PC-9 (cell line): ENCODE data around the gene CLTCL1. TPM values are rescaled to one million over a fixed set of nuclear protein-coding genes. Genes with fewer than 3 reads are reported as not detected.

Source experiments
- BruUV-seq: library from RNA; stranded (reverse); fragments of 400-500 nt; replicated peaks from 2 replicates; lab custom pipeline; 2021; lab: Mats Ljungman, UMichigan
- CTCF ChIA-PET: fragments of 300-600 bp; sonication (Branson Sonifier 250); formaldehyde crosslinking; loops from one replicate; lab custom pipeline; 2022; ENCODE audit warnings: antibody characterized with exemption; lab: Charles Lee
- POLR2A ChIA-PET: fragments of 300-600 bp; sonication (Branson Sonifier 250); formaldehyde crosslinking; loops from one replicate; lab custom pipeline; 2022; ENCODE audit warnings: antibody characterized with exemption; ENCODE audit not compliant: unreplicated experiment; lab: Charles Lee
- DNase-seq, 2 experiments: peaks; one replicate each; pipeline versions ENCODE4 v3.0.0 to v3.0.0-alpha.2; 2015 to 2022; ENCODE audit warnings: mixed read lengths in 1 of 2
- H2AFZ ChIP-seq: fragments of 200-600 bp; sonication (generic); 2 replicates; pipeline ENCODE4 v1.8.1; 2017; ENCODE audit warnings: antibody characterized with exemption
- H3F3A ChIP-seq: fragments of 200-600 bp; sonication (generic); 2 replicates; pipeline ENCODE4 v1.8.1; 2017; ENCODE audit warnings: antibody characterized with exemption, mild to moderate bottlenecking, low read depth; ENCODE audit not compliant: insufficient read depth
- H3K27ac ChIP-seq: fragments of 200-600 bp; sonication (generic); 2 replicates; pipeline ENCODE4 v1.6.1; 2016; ENCODE audit warnings: mixed run types
- H3K27me3 ChIP-seq: fragments of 200-600 bp; sonication (generic); 2 replicates; pipeline ENCODE4 v1.6.1; 2016; ENCODE audit warnings: low read depth, mixed run types; ENCODE audit not compliant: insufficient read depth
- H3K36me3 ChIP-seq: fragments of 200-600 bp; sonication (generic); 2 replicates; pipeline ENCODE4 v1.6.1; 2016; ENCODE audit warnings: low read depth, mixed run types
- H3K4me1 ChIP-seq: fragments of 200-600 bp; sonication (generic); replicated peaks from 2 replicates; pipeline ENCODE4 v1.6.1; 2016; ENCODE audit warnings: mixed run types; ENCODE audit not compliant: insufficient read depth
- H3K4me2 ChIP-seq: fragments of 200-600 bp; sonication (generic); 2 replicates; pipeline ENCODE4 v1.6.1; 2017; ENCODE audit warnings: mixed run types
- H3K4me3 ChIP-seq: fragments of 200-600 bp; sonication (generic); 2 replicates; pipeline ENCODE4 v1.6.1; 2016; ENCODE audit warnings: mixed run types
- H3K79me2 ChIP-seq: fragments of 200-600 bp; sonication (generic); 2 replicates; pipeline ENCODE4 v1.6.1; 2017; ENCODE audit warnings: low read depth, mixed run types
- H3K9me2 ChIP-seq: fragments of 200-600 bp; sonication (generic); 2 replicates; pipeline ENCODE4 v1.8.1; 2017; ENCODE audit warnings: mild to moderate bottlenecking; ENCODE audit not compliant: insufficient read depth
- H3K9me3 ChIP-seq: fragments of 200-600 bp; sonication (generic); 2 replicates; pipeline ENCODE4 v1.8.1; 2016; ENCODE audit warnings: low read depth; ENCODE audit not compliant: insufficient read depth
- H4K20me1 ChIP-seq: fragments of 200-600 bp; sonication (generic); 2 replicates; pipeline ENCODE4 v1.8.1; 2017; ENCODE audit not compliant: insufficient read depth
- EZH2 ChIP-seq: fragments of 200-600 bp; sonication (generic); IDR thresholded peaks from 2 replicates; pipeline ENCODE4 v1.8.0; 2017; ENCODE audit warnings: antibody characterized with exemption, low read depth
- intact Hi-C: fragments of 100-400 bp; cut with micrococcal nuclease; formaldehyde crosslinking; loops from one replicate; pipeline ENCODE4 v1.10.0; 2022; ENCODE audit not compliant: unreplicated experiment
- total RNA-seq: library from RNA; stranded (reverse); gene quantifications from 2 replicates; pipeline ENCODE4 v1.2.3, GENCODE V29; 2021
- TF ChIP-seq, protein P1 (sequence below): fragments of 200-600 bp; sonication (generic); conservative IDR thresholded peaks from 2 replicates; pipeline ENCODE4 v1.6.1; 2017; ENCODE audit warnings: mixed run types, antibody characterized with exemption, mild to moderate bottlenecking, moderate library complexity

Gene CLTCL1
- total RNA-seq, 1 experiment from 2014 or later = 7.2 TPM

- intact Hi-C loops = loop anchor here (2.0 to 5.0 kb wide), 4 partner anchors 111 to 299 kb away; partner anchors contain the start of genes CDC45, CLTCL1, MRPL40 and UFD1
- ChIA-PET POLR2A (interaction anchor here (0.5 kb wide), 1 partner anchor 268 kb away, joined by 3 read pairs; no protein-coding TSS in a partner anchor), CTCF (interaction anchor here (0.7 kb wide), 1 partner anchor 450 kb away, joined by 3 read pairs; no protein-coding TSS in a partner anchor)
- peaks cover 29% of the 10 kb centered on the region for H3K4me1 ChIP-seq
- peak overlapping the region; percentile 88 for H3K4me3 ChIP-seq
- TF ChIP-seq, protein P1, sequence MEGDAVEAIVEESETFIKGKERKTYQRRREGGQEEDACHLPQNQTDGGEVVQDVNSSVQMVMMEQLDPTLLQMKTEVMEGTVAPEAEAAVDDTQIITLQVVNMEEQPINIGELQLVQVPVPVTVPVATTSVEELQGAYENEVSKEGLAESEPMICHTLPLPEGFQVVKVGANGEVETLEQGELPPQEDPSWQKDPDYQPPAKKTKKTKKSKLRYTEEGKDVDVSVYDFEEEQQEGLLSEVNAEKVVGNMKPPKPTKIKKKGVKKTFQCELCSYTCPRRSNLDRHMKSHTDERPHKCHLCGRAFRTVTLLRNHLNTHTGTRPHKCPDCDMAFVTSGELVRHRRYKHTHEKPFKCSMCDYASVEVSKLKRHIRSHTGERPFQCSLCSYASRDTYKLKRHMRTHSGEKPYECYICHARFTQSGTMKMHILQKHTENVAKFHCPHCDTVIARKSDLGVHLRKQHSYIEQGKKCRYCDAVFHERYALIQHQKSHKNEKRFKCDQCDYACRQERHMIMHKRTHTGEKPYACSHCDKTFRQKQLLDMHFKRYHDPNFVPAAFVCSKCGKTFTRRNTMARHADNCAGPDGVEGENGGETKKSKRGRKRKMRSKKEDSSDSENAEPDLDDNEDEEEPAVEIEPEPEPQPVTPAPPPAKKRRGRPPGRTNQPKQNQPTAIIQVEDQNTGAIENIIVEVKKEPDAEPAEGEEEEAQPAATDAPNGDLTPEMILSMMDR = peak; percentile 79
- no peak for TF ChIP-seq EZH2
- peaks cover 33% of the 10 kb centered on the region for H3K79me2 ChIP-seq
- H4K20me1 ChIP-seq = peaks cover 17% of the 10 kb centered on the region
- H3K9me3 ChIP-seq = no peaks in the 10 kb centered on the region
- peak overlapping the region; percentile 88 for H2AFZ ChIP-seq
- H3K27me3 ChIP-seq = no peaks in the 10 kb centered on the region
- no peaks in the 10 kb centered on the region for H3K9me2 ChIP-seq
- peak; percentile 65 to 76 for DNase-seq
- peak overlapping the region; percentile 36; the same call in 1 of the 2 replicates for H3K27ac ChIP-seq
- H3K4me2 ChIP-seq = peak overlapping the region; percentile 91
- 0 out of 2 replicates have a peak, but pooled peaks cover 7% of the 10 kb centered on the region for H3K36me3 ChIP-seq
- H3F3A ChIP-seq = peaks cover 22% of the 10 kb centered on the region; the same call in 1 of the 2 replicates
- no TSS peak for BruUV-seq
Measured at GRCh38 chr22:19179497-19180048, 111.9 kb downstream of the CLTCL1 start.

DNA sequence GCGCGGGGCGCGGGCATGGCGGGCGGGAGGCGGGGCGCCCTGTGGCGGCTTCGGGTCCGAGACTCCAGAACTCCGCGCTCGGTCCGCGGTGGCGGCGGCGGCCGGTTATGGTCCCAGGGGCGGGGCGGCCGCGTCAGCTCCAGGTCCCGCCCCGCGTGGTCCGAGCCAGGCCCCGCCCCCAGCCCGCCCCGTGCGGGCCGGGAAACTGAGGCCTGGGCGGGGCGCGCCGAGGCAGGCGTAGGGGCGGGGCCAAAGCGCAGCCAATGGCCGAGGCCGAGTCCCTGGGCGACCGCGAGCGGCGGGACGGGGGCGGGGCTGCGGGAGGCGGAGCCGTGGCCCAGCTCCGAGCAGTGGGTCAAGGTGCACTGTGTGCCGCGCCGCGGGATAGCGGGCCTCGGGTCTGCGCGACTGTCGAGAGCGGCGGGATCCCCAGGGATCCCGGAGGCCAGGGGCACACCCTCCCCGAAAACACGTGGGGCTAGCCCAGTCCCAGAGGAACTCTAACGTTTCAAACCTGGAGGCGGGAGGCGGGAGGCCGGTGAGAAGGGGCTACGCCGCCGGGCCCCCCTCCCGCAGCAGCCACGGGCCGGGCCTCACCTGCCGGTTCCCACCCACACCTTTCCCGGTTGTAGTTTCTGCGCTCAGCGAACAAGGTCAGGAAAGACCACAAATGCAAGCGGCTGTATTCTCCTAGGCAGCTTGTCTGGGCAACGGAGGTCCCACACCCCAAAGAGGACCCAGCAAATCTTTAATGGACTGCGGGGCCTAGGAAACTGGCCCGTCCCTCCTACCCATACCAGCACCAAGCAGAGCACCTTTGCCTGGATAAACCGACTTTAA is 112.6 kb downstream of the CLTCL1 start, which contains the start of gene SLC25A1:
TSS of gene SLC25A1 (minus strand) at position 80 of the 840 bp plus-strand sequence. CDS start at position 17, 63 bp downstream.
- 0 out of 2 replicates have a peak, but pooled peaks cover 7% of the 10 kb centered on the region for H3K36me3 ChIP-seq
- peak within 1 kb of the TSS; percentile 36 for H3K27ac ChIP-seq
- H3K9me3 ChIP-seq = no peaks in the 10 kb centered on the region
- ChIA-PET POLR2A (interaction anchor here (0.5 to 0.7 kb wide), 3 partner anchors 34 to 212 kb away, joined by 3 to 6 read pairs (median 3); partner anchors contain the start of gene ESS2), CTCF (interaction anchor here (0.6 to 0.9 kb wide), 2 partner anchors 34 to 214 kb away, joined by 3 to 4 read pairs; partner anchors contain the start of gene ESS2)
- DNase-seq = peak; percentile 65 to 89
- BruUV-seq = no TSS peak
- TF ChIP-seq, protein P1 = no peak
- no peak for TF ChIP-seq EZH2
- peaks cover 29% of the 10 kb centered on the region; the same call in 1 of the 2 replicates for H3F3A ChIP-seq
- H3K27me3 ChIP-seq = no peaks in the 10 kb centered on the region
- H4K20me1 ChIP-seq = peaks cover 23% of the 10 kb centered on the region
- peak within 1 kb of the TSS; percentile 91 for H3K4me2 ChIP-seq
- no peaks in the 10 kb centered on the region for H3K9me2 ChIP-seq
- H3K4me3 ChIP-seq = peak within 1 kb of the TSS; percentile 88
- H2AFZ ChIP-seq = peak within 1 kb of the TSS; percentile 88
- H3K4me1 ChIP-seq = peaks cover 29% of the 10 kb centered on the region; the same call in 1 of the 2 replicates
- intact Hi-C loops = loop anchor here (2.0 to 5.0 kb wide), 4 partner anchors 112 to 300 kb away; partner anchors contain the start of genes CDC45, CLTCL1, MRPL40 and UFD1
- peaks cover 40% of the 10 kb centered on the region for H3K79me2 ChIP-seq
